C4-2B (cell line): ENCODE data around the gene COMMD2.

Experiments
- CTCF ChIP-seq: fragments of 450-650 bp; conservative IDR thresholded peaks from 2 replicates; pipeline ENCODE4 v1.5.1; 2017; ENCODE audit warnings: mild to moderate bottlenecking
- ZFX ChIP-seq: fragments of 450-650 bp; IDR thresholded peaks from 2 replicates; pipeline ENCODE4 v1.6.1; 2017

DNA sequence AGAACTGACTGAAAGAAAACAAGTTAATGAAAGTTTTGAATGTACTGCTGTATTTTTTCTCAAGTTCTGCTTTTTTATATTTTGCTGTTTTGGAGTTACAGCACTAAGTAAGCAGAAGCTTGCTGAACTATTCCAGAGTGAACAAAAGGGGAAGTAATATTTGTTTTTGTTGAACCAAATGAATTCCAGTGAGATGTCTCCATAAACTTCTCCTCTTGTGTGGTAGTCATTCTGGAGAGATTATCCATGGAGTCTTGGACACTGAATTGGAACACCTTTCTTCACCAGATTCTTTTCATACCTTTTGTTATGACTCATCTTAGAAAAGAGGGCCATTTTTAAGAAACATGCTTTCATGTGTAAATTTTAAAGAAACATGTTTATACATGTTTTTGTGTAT, 31.3 kb upstream of the COMMD2 start:
- TF ChIP-seq CTCF (no peak), ZFX (no peak)
